K562 (cell line): ENCODE measurements around the gene MN1. TPM values are rescaled to one million over a fixed set of nuclear protein-coding genes. Genes with fewer than 3 reads are reported as not detected.

ENCODE experiments used
- ATAC-seq: fragments of 200-7000 bp; cut with Tn5 transposase; 3 replicates; pipeline ENCODE4 v1.9.1; 2020; ENCODE audit warnings: moderate library complexity
- BruUV-seq: library from RNA; stranded (reverse); fragments of 400-500 nt; replicated peaks from 2 replicates; lab custom pipeline; 2021; lab: Mats Ljungman, UMichigan
- CTCF ChIA-PET: fragments of 300-600 bp; formaldehyde crosslinking; extraction: SDS; loops from one replicate; lab custom pipeline; 2021; ENCODE audit warnings: low intra/inter-chr PET ratio; lab: Yijun Ruan, JAX
- POLR2A ChIA-PET: fragments of 300-600, 350-650 bp; sonication (Branson Sonifier 250); formaldehyde crosslinking; extraction: SDS; loops from one replicate; lab custom pipeline; 2021; ENCODE audit warnings: antibody characterized with exemption, inconsistent platforms; lab: Yijun Ruan, JAX
- DNase-seq, 4 experiments: peaks; one replicate each; pipeline versions ENCODE4 v3.0.0 to v3.0.0-alpha.2; 2011 to 2018; ENCODE audit warnings: low spot score in 3 of 4, mixed read lengths in 3 of 4; ENCODE audit errors: extremely low read depth in 1 of 4
- FAIRE-seq: peaks from 2 replicates; lab custom pipeline; 2011; peaks lifted over from hg19 to GRCh38; lab: Jason Lieb, UNC
- H2AFZ ChIP-seq: 2 replicates; pipeline ENCODE4 v1.6.0; 2011; ENCODE audit warnings: low read depth, low read length, control low read depth, inconsistent platforms
- H3K27ac ChIP-seq: fragments of 200-600 bp; 3 replicates; pipeline ENCODE4 v1.8.0; 2011; ENCODE audit warnings: low read depth, mild to moderate bottlenecking, control low read depth, inconsistent platforms, low read length, moderate library complexity, mixed read lengths; ENCODE audit errors: extremely low read depth
- H3K27me3 ChIP-seq, 2 experiments: fragments of 300-600 bp in 1 of 2; 2 replicates in 1 of 2; 3 replicates in 1 of 2; pipeline versions ENCODE4 v1.6.0 to v1.8.0; 2011; ENCODE audit warnings: inconsistent platforms in 2 of 2, low read length in 2 of 2, mild to moderate bottlenecking in 1 of 2, mixed read lengths in 1 of 2, moderate library complexity in 1 of 2; ENCODE audit not compliant: control insufficient read depth in 2 of 2, insufficient read depth in 2 of 2
- H3K36me3 ChIP-seq: fragments of 300-600 bp; 3 replicates; pipeline ENCODE4 v1.8.0; 2011; ENCODE audit warnings: mild to moderate bottlenecking, low read length, inconsistent platforms; ENCODE audit not compliant: control insufficient read depth, insufficient read depth
- H3K4me1 ChIP-seq, 2 experiments: fragments of 200-600 bp in 1 of 2; replicated peaks in 1 of 2; 2 replicates in 1 of 2; 3 replicates in 1 of 2; pipeline versions ENCODE4 v1.5.1 to v1.8.0; 2011; ENCODE audit warnings: inconsistent platforms in 2 of 2, low read length in 2 of 2, mild to moderate bottlenecking in 1 of 2, mixed read lengths in 1 of 2, moderate library complexity in 1 of 2; ENCODE audit not compliant: control insufficient read depth in 2 of 2, insufficient read depth in 2 of 2
- H3K4me2 ChIP-seq: 2 replicates; pipeline ENCODE4 v1.6.1; 2011; ENCODE audit warnings: low read length, control low read depth, inconsistent platforms, mixed read lengths; ENCODE audit not compliant: insufficient read depth
- H3K4me3 ChIP-seq: fragments of 200-600 bp; sonication (generic), shearing (Covaris generic); 2 replicates; pipeline ENCODE4 v1.5.1; 2016; ENCODE audit warnings: control low read depth, inconsistent platforms
- H3K79me2 ChIP-seq: fragments of 200-600 bp; 3 replicates; pipeline ENCODE4 v1.8.0; 2011; ENCODE audit warnings: low read length, inconsistent platforms; ENCODE audit not compliant: control insufficient read depth, insufficient read depth
- H3K9ac ChIP-seq, 2 experiments: 2 replicates each; pipeline versions ENCODE4 v1.6.0 to v1.6.1; 2011; ENCODE audit warnings: low read depth in 2 of 2, low read length in 2 of 2, control low read depth in 1 of 2, inconsistent platforms in 1 of 2, mild to moderate bottlenecking in 1 of 2, mixed read lengths in 1 of 2; ENCODE audit not compliant: insufficient read depth in 1 of 2
- H3K9me1 ChIP-seq: one replicate; pipeline ENCODE4 v1.6.0; 2011; ENCODE audit warnings: inconsistent platforms, mild to moderate bottlenecking, low read length, moderate library complexity; ENCODE audit not compliant: control insufficient read depth, insufficient read depth
- H3K9me3 ChIP-seq: replicated peaks from 2 replicates; pipeline ENCODE4 v1.5.1; 2011; ENCODE audit warnings: low read depth, low read length, inconsistent platforms; ENCODE audit not compliant: control insufficient read depth, insufficient read depth
- H4K20me1 ChIP-seq: replicated peaks from 2 replicates; pipeline ENCODE4 v1.6.1; 2011; ENCODE audit warnings: low read length, inconsistent platforms, mixed read lengths; ENCODE audit not compliant: control insufficient read depth, insufficient read depth
- HDAC6 ChIP-seq: IDR thresholded peaks from 2 replicates; pipeline ENCODE4 v1.6.1; 2012; ENCODE audit warnings: low read depth, mild to moderate bottlenecking, control low read depth, inconsistent platforms, low read length, moderate library complexity
- XRCC4 ChIP-seq: IDR thresholded peaks from one replicate; pipeline ENCODE4 v1.6.1; 2011; ENCODE audit not compliant: insufficient read depth, insufficient read length; ENCODE audit errors: extremely low read depth
- ZBTB40 ChIP-seq, 2 experiments: fragments of 450-650 bp in 1 of 2; sonication (generic) in 1 of 2; formaldehyde crosslinking in 1 of 2; IDR thresholded peaks; 2 replicates each; pipeline versions ENCODE4 v1.7.1 to v1.9.0; 2016 to 2022; ENCODE audit warnings: inconsistent platforms in 1 of 2, mild to moderate bottlenecking in 1 of 2, missing genetic modification reagents in 1 of 2
- ZNF324 ChIP-seq: fragments of 250-450 bp; sonication (Bioruptor Pico); IDR thresholded peaks from 2 replicates; pipeline ENCODE4 v1.4.0; 2020; ENCODE audit warnings: mild to moderate bottlenecking
- WGBS: fragments of 100-300 bp; shearing (Covaris generic); methylation state at CpG from one replicate; pipeline ENCODE4 v1.1.6; 2016; ENCODE audit warnings: low coverage, mixed read lengths; ENCODE audit not compliant: insufficient coverage; ENCODE audit errors: missing lambda C conversion rate; 5-methylcytosine and 5-hydroxymethylcytosine counted together
- in situ Hi-C: fragments of 300-500 bp; cut with MboI; formaldehyde crosslinking; loops from 4 replicates; pipeline ENCODE4 v1.15.0; 2018; ENCODE audit warnings: inconsistent platforms, mixed read lengths
- intact Hi-C: fragments of 100-400 bp; cut with micrococcal nuclease; formaldehyde crosslinking; loops from 2 replicates; pipeline ENCODE4 v1.14.2; 2022
- polyA plus RNA-seq, 8 experiments: library from polyadenylated mRNA; depleted of rRNA in 4 of 8; stranded (reverse) in 5 of 8; unstranded in 3 of 8; fragments of >200 nt; fragmentation: Nextera tagmentation in 2 of 8; fragmentation: Illumina TruSeq in 1 of 8; extraction: Ambion mirVana in 2 of 8; extraction: Trizol in 1 of 8; gene quantifications; 2 replicates each; pipeline versions ENCODE4 v1.2.1 to v1.2.3, GENCODE V29; 2011 to 2014; ENCODE audit warnings: inconsistent platforms in 1 of 8, missing spikeins in 1 of 8
- total RNA-seq, 7 experiments: library from RNA; depleted of rRNA in 6 of 7; stranded (reverse); fragments of >200 nt in 6 of 7; fragmentation: Illumina TruSeq in 2 of 7; extraction: Trizol in 2 of 7; gene quantifications; 2 replicates each; pipeline versions ENCODE4 v1.2.1 to v1.2.3, GENCODE V29; 2011 to 2021; ENCODE audit warnings: low replicate concordance in 1 of 7

MN1 gene
- total and polyA plus RNA-seq, 9 of the 15 experiments (the other 6 are each of a cell fraction or from before 2014, with no cell fraction given), result under 0.01 to 0.05 (median 0.03) TPM; not detected in 5

DNA sequence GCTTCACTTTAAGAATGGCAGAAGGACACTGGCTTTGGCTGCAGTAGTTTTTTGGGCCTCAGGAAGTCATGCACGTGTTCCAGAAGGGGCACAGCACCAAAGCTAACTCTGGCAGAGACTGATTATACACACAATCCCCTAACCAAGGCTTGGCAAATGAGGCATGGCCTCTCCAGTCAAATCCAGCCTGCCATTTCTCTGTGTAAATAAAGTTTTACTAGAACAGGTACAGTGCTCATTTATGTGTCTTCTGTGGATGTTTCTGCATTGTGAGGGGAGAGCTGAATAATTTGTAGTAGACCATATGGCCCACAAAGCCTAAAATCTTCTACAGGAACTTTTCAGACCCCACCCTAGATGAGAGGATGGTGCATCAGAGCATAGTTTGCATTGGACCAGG, 46.4 kb upstream of the MN1 start:
- Histone ChIP-seq H3K79me2 (no peaks in the 10 kb centered on the region), H3K36me3 (peaks cover 42% of the 10 kb centered on the region), H3K27me3 (no peaks in the 10 kb centered on the region), H3K9me1 (peaks cover 2% of the 10 kb centered on the region), H3K4me3 (no peak overlapping the region), H2AFZ (no peak overlapping the region), H3K9me3 (no peaks in the 10 kb centered on the region), H4K20me1 (peaks cover 4% of the 10 kb centered on the region), H3K27ac (no peak overlapping the region), H3K4me1 (peaks cover 4 to 20% of the 10 kb centered on the region in 2 experiments), H3K9ac (no peak overlapping the region), H3K4me2 (no peak overlapping the region)
- ChIA-PET POLR2A (interaction anchor here (0.7 to 1.0 kb wide), 2 partner anchors 86 to 443 kb away, joined by 3 read pairs; no protein-coding TSS in a partner anchor), CTCF (no interaction called here)
- FAIRE-seq, result no peak
- TF ChIP-seq HDAC6 (no peak), XRCC4 (no peak), ZBTB40 (IDR thresholded peaks at IDR 0.05) (peak; percentile 86), ZBTB40 (CRISPR knock-in tag; IDR thresholded peaks at IDR 0.05) (0 out of 2 replicates have a peak, but pooled peaks have one; percentile 39), ZNF324 (CRISPR knock-in tag) (no peak)
- in situ Hi-C loops (no loop called here), intact Hi-C loops (no loop called here)
- 40% methylated on average over 1 of the region's 1 CpG for WGBS
- no peak for DNase-seq
- BruUV-seq, result no TSS peak
- no peak for ATAC-seq
